ENCODE measurements around the gene GNE.

GNE gene

DNA sequence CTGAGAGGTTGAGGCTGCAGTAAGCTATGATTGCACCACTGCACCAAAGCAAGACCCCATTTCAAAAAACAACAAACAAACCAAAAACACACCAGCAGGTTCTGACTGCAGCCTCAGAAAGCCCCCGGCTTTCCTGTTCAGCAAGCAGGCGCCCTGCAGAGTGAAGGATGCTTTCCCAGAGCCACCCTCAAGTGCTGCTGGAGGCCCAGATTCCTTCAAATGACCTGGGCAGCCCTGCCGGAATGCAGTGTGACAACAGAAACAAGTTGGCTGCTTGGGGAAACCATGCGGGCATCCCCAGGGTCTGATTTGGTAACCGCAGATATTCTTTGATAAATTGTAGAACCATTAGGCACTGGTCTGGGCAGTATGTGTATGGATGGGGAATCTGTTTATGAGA is 35.7 kb upstream of the GNE start:
- no peak for DNase-seq
- TF ChIP-seq, protein P1, sequence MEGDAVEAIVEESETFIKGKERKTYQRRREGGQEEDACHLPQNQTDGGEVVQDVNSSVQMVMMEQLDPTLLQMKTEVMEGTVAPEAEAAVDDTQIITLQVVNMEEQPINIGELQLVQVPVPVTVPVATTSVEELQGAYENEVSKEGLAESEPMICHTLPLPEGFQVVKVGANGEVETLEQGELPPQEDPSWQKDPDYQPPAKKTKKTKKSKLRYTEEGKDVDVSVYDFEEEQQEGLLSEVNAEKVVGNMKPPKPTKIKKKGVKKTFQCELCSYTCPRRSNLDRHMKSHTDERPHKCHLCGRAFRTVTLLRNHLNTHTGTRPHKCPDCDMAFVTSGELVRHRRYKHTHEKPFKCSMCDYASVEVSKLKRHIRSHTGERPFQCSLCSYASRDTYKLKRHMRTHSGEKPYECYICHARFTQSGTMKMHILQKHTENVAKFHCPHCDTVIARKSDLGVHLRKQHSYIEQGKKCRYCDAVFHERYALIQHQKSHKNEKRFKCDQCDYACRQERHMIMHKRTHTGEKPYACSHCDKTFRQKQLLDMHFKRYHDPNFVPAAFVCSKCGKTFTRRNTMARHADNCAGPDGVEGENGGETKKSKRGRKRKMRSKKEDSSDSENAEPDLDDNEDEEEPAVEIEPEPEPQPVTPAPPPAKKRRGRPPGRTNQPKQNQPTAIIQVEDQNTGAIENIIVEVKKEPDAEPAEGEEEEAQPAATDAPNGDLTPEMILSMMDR (IDR thresholded peaks at IDR 0.05), result no peak
- no peak overlapping the region for H3K27ac ChIP-seq
- H3K36me3 ChIP-seq, result no peaks in the 10 kb centered on the region
- no peak overlapping the region for H3K4me3 ChIP-seq
- no peaks in the 10 kb centered on the region for H3K27me3 ChIP-seq
- H3K4me1 ChIP-seq, result no peaks in the 10 kb centered on the region
- intact Hi-C loops (cut with DNase I; ENCODE audit: low total_unique reads), result no loop called here
- no peaks in the 10 kb centered on the region for H3K9me3 ChIP-seq

DNA sequence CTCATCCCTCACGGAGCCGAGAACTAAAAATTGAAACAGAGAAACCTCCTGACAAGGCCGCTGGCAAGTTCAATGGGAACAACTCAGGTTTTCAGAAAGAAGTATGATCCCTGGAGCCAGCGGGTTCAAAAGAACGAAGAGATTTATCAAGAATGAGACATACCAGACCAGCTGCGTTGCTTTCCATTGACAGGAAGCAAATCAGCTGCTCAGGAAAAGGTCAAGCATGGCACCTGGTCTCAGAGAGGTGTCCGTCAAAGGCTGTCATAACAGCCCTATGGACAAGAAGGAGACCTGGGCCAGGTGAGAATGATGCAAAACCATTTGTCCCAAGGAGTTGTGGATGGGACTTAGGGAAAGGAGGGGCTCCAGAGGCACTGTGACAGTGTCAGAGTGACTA is 34.9 kb upstream of the GNE start:
- H3K9me3 ChIP-seq, result no peaks in the 10 kb centered on the region
- H3K27me3 ChIP-seq, result no peaks in the 10 kb centered on the region
- no peaks in the 10 kb centered on the region for H3K36me3 ChIP-seq
- no peak overlapping the region for H3K4me3 ChIP-seq
- H3K4me1 ChIP-seq, result no peaks in the 10 kb centered on the region
- H3K27ac ChIP-seq, result no peak overlapping the region
- no peak for DNase-seq
- intact Hi-C loops (cut with DNase I; ENCODE audit: low total_unique reads), result no loop called here
- TF ChIP-seq, protein P1 (IDR thresholded peaks at IDR 0.05), result no peak

GRCh38 chr9:36292641-36293040 is 34.4 kb upstream of the GNE start:
- Histone ChIP-seq H3K4me1 (no peaks in the 10 kb centered on the region), H3K27me3 (no peaks in the 10 kb centered on the region), H3K4me3 (no peak overlapping the region), H3K36me3 (no peaks in the 10 kb centered on the region), H3K27ac (no peak overlapping the region), H3K9me3 (no peaks in the 10 kb centered on the region)
- intact Hi-C loops (cut with DNase I; ENCODE audit: low total_unique reads), result no loop called here
- DNase-seq, result no peak
- TF ChIP-seq, protein P1 (IDR thresholded peaks at IDR 0.05), result no peak

GRCh38 chr9:36290996-36291395 is 32.7 kb upstream of the GNE start:
- DNase-seq, result no peak
- no peak overlapping the region for H3K27ac ChIP-seq
- H3K4me3 ChIP-seq, result no peak overlapping the region
- H3K4me1 ChIP-seq, result no peaks in the 10 kb centered on the region
- H3K27me3 ChIP-seq, result no peaks in the 10 kb centered on the region
- H3K36me3 ChIP-seq, result no peaks in the 10 kb centered on the region
- TF ChIP-seq, protein P1 (IDR thresholded peaks at IDR 0.05), result no peak
- intact Hi-C loops (cut with DNase I; ENCODE audit: low total_unique reads), result no loop called here
- no peaks in the 10 kb centered on the region for H3K9me3 ChIP-seq

DNA sequence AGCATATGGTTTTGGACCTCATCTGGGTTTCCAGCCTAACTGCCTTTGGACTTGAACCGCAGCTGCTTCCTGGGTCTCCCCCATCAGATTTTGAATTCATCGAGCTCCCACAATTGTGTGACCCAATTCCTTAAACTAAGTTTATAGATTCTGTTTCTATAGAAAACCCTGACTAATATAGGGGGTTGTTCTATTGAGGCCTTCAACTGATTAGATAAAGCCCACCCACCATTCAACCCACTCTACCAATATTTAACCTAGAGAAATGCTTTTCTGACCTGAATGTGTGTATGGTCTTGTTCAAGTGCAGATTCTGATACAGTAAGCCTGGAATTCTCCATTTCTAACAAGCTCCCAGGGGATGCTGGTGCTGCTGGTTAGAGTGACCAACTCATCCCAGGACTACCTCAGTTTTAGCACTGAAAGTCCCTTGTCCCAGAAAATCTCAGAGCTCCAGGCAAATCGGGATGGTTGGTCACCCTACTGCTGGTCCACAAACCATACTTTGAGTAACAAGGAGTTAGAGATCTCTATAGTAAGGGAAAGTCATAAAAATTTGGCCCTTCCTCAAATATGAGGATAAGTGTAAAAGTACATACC is 31.7 kb upstream of the GNE start:
- Histone ChIP-seq H3K36me3 (no peaks in the 10 kb centered on the region), H3K27me3 (no peaks in the 10 kb centered on the region), H3K4me3 (no peak overlapping the region), H3K27ac (no peak overlapping the region), H3K4me1 (no peaks in the 10 kb centered on the region), H3K9me3 (no peaks in the 10 kb centered on the region)
- TF ChIP-seq, protein P1 (IDR thresholded peaks at IDR 0.05), result no peak
- no peak for DNase-seq
- intact Hi-C loops (cut with DNase I; ENCODE audit: low total_unique reads), result no loop called here

DNA sequence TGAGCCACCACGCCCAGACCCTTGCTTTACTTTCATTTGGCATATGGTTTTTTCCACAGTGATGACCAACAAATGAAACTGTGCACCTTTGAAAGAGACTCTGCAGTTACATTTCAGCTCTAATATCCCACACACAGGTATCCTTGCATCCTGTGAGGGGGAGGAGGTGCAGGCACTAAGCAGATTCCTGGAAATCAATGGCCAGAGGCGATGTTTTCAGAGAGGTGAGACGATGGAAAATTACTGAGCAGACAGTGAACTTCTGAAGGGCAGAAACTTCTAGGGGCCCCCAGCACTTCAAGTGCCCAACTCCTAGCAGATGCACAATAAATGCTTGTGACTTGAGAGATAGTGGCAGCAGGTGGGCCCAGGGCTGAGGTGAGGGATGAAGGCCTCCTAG is 29.8 kb upstream of the GNE start:
- no peak for DNase-seq
- intact Hi-C loops (cut with DNase I; ENCODE audit: low total_unique reads), result no loop called here
- TF ChIP-seq, protein P1 (IDR thresholded peaks at IDR 0.05), result no peak
- H3K9me3 ChIP-seq, result no peaks in the 10 kb centered on the region
- H3K27ac ChIP-seq, result no peak overlapping the region
- no peak overlapping the region for H3K4me3 ChIP-seq
- no peaks in the 10 kb centered on the region for H3K36me3 ChIP-seq
- no peaks in the 10 kb centered on the region for H3K4me1 ChIP-seq
- H3K27me3 ChIP-seq, result no peaks in the 10 kb centered on the region

All from tibial artery (tissue), 4 donors.